Fibroblast of pulmonary artery (primary cell): ENCODE data around the gene GH1.
A peak's percentile ranks its signal among the peaks of the same experiment; 100 is the strongest.

Experiments
- DNase-seq: peaks from one replicate; pipeline ENCODE4 v3.0.0-alpha.2; 2010; ENCODE audit warnings: low read depth
- H3K4me3 ChIP-seq: replicated peaks from 2 replicates; pipeline ENCODE4 v1.5.1; 2011; ENCODE audit warnings: low read depth, mild to moderate bottlenecking, control low read depth, low read length, moderate library complexity
- CTCF ChIP-seq: IDR thresholded peaks from 2 replicates; pipeline ENCODE4 v1.5.1; 2011; ENCODE audit warnings: mild to moderate bottlenecking, control low read depth, low read length, inconsistent platforms; ENCODE audit errors: missing control alignments

The GH1 gene

GRCh38 chr17:63943745-63944144 is 25.1 kb upstream of the GH1 start:
- DNase-seq: no peak
- peak; percentile 2 for TF ChIP-seq CTCF
- no peak overlapping the region for H3K4me3 ChIP-seq

GRCh38 chr17:63942309-63942985 is 23.8 kb upstream of the GH1 start:
- DNase-seq: no peak
- no peak for TF ChIP-seq CTCF
- H3K4me3 ChIP-seq: no peak overlapping the region

GRCh38 chr17:63941751-63942150 is 23.1 kb upstream of the GH1 start:
- no peak for TF ChIP-seq CTCF
- no peak for DNase-seq
- no peak overlapping the region for H3K4me3 ChIP-seq

GRCh38 chr17:63941162-63941561 is 22.5 kb upstream of the GH1 start:
- no peak for DNase-seq
- TF ChIP-seq CTCF: no peak
- H3K4me3 ChIP-seq: no peak overlapping the region

- no peak for DNase-seq
- no peak overlapping the region for H3K4me3 ChIP-seq
- no peak for TF ChIP-seq CTCF
Observed at GRCh38 chr17:63940584-63940983, 21.9 kb upstream of the GH1 start.

- DNase-seq: no peak
- H3K4me3 ChIP-seq: no peak overlapping the region
- no peak for TF ChIP-seq CTCF
Observed at GRCh38 chr17:63939884-63940283, 21.2 kb upstream of the GH1 start.

- no peak for DNase-seq
- TF ChIP-seq CTCF: no peak
- no peak overlapping the region for H3K4me3 ChIP-seq
Observed at GRCh38 chr17:63939401-63939800, 20.8 kb upstream of the GH1 start.
